Transverse colon (tissue), 4 donors: Measurements from ENCODE around the gene COQ2.

Source experiments
- CTCF ChIP-seq, 5 experiments: fragments of 200-600 bp in 3 of 5; fragments of 450-650 bp in 2 of 5; sonication (generic) in 3 of 5; IDR thresholded peaks; 1 replicate in 2 of 5; 2 replicates in 3 of 5; pipeline ENCODE4 v1.5.1; 2016 to 2017; ENCODE audit warnings: antibody characterized with exemption in 5 of 5, inconsistent platforms in 3 of 5, mild to moderate bottlenecking in 2 of 5, moderate library complexity in 1 of 5
- EP300 ChIP-seq: sonication (generic); formaldehyde crosslinking; IDR thresholded peaks from one replicate; pipeline ENCODE4 v1.6.1; 2017; ENCODE audit warnings: antibody characterized with exemption, low read depth
- POLR2A ChIP-seq: fragments of 450-650 bp; IDR thresholded peaks from one replicate; pipeline ENCODE4 v1.6.1; 2016; ENCODE audit warnings: antibody characterized with exemption, mild to moderate bottlenecking, moderate library complexity
- POLR2AphosphoS5 ChIP-seq, 3 donors: sonication (generic); formaldehyde crosslinking; IDR thresholded peaks; one replicate each; pipeline ENCODE4 v1.6.1; 2016; ENCODE audit warnings: antibody characterized with exemption in 3 of 3

GRCh38 chr4:83247415-83248357 is 36.9 kb downstream of the COQ2 start:
- TF ChIP-seq CTCF (IDR thresholded peaks at IDR 0.05) (no peak), POLR2A (no peak), EP300 (no peak), POLR2AphosphoS5 (IDR thresholded peaks at IDR 0.05) (no peak)
